Umbilical cord (tissue), 2 donors: Measurements from ENCODE around the gene DYNLT2. TPM values are rescaled to one million over a fixed set of nuclear protein-coding genes. Genes with fewer than 3 reads are reported as not detected.
"Not testable (repeated sequence)": the region's sequence is repeated elsewhere in the genome, so short reads cannot be mapped to it uniquely, and the experiment has no call there.

Source experiments
- DNase-seq: peaks from one replicate; pipeline ENCODE4 v3.0.0-alpha.2; 2015; ENCODE audit warnings: low spot score
- total RNA-seq: library from RNA; depleted of rRNA; stranded (reverse); fragments of >200 nt; gene quantifications from one replicate; pipeline ENCODE4 v1.2.3, GENCODE V29; 2014; ENCODE audit warnings: low replicate concordance; ENCODE audit not compliant: insufficient read depth

DYNLT2 gene
- total RNA-seq, 1 donor from 2014 or later: 13.0 TPM

DNA sequence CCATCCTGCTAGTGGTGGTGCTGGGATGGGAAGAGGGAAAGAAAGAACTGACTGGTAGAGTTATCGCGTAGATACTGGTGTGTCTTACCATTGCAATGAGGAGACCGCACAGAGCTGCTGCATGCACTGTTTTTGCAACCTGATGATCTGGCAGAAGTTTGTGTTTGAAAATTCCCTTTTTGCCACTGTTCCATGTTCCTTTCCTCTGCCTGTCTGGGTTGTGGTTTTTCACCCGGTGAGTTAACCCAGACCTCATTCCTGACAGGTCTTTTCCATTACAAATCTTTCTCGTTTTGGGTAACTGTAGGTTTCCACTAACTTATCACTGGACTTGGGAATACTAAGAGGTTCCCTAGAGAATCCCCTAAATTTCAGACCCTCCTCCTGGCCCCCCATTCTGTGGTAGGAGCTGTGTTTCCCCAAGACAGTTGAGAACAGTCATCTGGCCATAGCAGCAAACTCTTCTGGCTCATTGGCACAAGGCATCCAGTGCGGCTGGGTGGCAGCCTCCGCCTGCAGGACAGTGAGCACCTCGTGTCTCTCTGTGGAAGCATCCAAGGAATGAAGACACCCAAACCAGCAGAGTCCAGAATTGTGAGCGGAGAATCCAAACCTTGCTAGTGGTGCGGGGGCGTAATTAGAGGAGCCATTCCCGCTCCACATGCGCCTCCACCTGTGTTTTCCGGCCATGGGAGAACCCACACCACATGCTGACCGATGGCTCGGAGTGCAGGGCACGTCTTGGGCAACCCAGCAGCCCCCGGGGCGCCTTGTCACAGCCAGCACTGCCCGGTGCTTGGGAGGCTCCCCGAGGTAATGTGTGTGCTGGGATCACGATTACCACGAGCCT lies 32.8 kb upstream of the DYNLT2 start:
- no peak for DNase-seq

- no peak for DNase-seq
Measured at GRCh38 chr6:169783401-169783800, 32.0 kb upstream of the DYNLT2 start.

DNA sequence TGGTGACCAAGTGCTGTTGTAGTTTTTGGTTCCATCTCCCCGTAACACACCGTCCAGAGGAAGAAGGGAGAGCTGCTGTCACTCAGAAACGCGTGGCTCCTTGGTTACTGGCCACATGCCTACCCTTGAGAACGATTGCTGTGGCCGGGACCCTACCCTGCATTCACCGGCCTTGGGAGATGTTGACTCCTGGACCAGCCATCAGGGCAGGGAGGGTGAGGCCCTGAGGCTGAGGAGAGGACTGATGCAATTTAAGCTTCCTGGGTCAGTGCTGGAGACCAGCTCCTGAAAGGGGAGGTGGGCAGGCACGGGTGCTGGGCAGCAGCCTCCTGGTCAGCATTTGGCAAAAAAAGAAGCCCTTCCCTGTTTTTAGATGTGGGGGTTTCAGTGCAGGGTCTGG lies 31.6 kb upstream of the DYNLT2 start:
- DNase-seq: no peak

DNA sequence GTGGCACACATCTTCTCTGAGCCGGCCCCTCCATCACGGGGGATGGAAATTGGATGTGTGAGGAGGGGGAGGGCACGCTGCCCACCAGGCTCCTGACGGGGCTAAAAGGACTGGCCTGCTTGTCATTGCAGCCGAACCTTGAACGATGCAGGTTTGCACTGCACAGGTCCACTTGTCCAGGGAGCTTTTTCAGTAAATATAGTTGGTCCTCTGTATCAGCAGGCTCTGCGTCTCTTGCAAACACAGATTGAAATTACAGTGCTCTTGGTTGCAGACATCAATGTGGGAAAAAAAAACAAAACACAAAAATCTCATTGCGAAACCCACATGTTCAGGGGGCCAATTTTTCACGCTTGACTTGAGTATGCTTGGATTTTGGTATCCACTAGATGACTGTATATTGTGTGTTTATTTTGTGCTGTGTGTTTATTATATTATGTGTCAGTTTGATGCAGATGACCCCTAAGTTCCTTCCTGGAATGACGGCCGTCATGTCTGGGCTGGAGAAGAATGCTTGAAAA lies 29.3 kb upstream of the DYNLT2 start:
- DNase-seq: no peak

DNA sequence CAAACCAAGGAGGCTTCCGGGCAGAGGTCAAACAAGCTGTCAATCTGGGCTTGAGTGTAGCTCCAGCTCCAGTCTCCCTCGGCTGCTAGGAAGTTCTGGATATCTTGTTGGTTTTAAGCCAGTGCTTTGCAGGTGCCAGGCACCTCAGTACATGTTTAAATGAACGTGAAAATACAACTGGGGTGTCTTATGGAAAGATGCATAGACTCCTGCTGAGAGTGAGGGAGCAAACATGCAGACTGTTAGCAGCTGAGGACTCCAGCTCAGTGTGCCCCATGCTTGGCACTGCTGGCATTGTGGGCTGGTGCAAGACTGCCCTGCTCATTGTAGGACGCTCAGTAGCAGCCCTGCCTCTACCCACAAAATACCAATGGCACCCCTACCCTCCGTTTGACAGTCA lies 28.5 kb upstream of the DYNLT2 start:
- DNase-seq: no peak

DNA sequence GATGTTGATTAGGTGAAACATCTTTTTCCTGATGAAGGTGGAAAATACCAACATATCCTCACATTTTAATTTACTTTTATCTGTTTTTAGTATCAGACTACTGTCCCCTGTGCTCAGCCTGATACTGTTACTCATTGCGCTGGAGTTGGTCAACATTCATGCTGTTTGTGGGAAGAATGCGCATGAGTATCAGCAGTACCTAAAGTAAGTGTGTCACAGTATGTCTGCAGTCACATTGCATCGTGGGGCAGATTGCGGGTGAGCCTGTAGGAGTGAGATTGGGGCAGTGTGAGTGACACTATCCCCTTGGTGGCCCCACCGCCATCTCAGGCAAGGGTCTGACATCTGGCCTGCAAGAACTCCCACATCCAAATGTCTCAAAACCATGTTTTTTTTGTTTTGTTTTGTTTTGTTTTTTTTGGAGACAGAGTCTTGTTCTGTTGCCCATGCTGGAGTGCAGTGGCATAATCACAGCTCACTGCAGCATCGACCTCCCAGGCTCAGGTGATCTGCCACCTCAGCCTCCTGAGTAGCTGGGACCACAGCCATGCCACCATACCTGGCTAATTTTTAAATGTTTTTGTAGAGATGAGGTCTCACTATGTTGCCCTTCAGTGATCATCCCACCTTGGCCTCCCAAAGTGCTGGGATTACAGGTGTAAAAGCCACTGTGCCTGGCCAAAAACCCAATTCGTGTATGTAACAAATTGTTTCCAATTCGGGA lies 27.9 kb upstream of the DYNLT2 start:
- no peak for DNase-seq

DNA sequence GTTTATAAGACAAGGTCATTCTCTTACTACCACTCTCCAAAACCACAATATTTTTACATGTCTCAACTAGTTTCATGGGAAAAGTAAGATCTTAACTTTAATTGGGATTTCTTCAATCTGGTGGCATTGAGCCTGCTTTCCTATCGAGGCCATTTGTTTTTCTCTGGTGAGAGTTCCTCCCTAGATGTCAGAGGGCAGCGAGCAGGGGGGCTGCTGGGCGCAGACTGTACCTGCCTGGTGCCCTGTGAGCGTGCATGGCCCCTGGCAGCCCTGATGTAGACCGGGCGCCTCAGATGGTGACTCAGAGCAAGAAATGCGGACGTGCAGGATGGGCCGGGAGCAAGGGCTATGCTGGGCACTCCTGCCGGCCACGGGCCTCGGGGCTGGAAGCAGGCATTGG lies 27.3 kb upstream of the DYNLT2 start:
- no peak for DNase-seq

DNA sequence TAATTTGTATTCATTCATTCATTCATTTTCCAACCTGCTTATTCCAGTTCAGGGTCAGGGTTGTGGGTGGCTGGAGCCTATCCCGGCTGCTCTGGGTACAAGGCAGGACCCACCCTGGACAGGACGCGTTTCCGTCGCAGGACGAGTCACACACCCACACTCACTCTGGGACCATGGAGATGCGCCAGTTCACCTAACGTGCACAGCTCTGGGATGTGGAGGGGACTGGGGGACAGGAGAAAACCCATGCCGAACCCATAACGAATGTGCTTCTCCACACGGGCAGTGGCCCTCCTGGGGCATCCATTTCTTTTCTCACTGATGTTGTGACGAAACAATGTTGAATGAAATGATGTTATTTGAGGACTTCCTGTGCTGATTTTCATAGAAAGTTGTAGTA lies 26.5 kb upstream of the DYNLT2 start:
- no peak for DNase-seq

- no peak for DNase-seq
Measured at GRCh38 chr6:169776379-169776778, 25.0 kb upstream of the DYNLT2 start.

GRCh38 chr6:169775321-169775720 lies 23.9 kb upstream of the DYNLT2 start:
- DNase-seq: no peak

- no peak for DNase-seq
Measured at GRCh38 chr6:169774347-169774746, 23.0 kb upstream of the DYNLT2 start.

DNA sequence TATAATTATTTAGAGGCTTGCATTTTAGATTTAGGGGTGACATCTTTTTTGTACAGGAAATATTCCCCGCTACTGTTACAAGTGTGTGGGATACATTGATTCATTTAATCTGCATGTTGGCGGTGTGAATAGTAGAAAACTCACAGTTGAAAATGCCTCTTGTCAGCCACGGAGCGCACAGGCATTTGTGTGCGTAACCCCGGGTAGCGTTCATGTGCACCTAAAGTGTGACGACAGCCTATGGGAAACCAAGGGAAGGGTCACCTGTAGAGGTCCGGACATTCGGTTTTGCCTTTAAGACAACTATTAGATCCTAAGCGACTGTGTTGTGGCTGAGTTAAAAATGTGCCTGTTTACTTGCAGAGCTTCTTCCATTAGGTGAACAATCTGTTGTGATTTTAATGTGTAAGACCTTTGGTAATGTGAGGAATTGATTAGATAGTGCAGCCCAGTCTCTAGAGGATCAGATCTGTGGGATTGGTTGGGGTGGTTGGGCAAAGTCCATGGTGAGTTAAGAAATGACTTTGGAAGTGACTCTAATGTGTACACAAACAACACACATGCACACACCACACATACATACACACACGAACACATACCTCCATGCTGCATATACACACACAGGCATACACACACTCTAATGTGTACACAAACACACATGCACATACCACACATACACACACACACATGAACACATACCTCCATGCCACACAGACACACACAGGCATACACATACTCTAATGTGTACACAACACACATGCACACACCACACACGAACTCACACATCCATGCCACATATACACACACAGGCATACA lies 15.8 kb upstream of the DYNLT2 start:
- no peak for DNase-seq

GRCh38 chr6:169766232-169766631 lies 14.9 kb upstream of the DYNLT2 start:
- DNase-seq: no peak

GRCh38 chr6:169765789-169766188 lies 14.4 kb upstream of the DYNLT2 start:
- not testable (repeated sequence) for DNase-seq

GRCh38 chr6:169763881-169764280 lies 12.5 kb upstream of the DYNLT2 start:
- DNase-seq: no peak

- DNase-seq: no peak
Measured at GRCh38 chr6:169763308-169763707, 11.9 kb upstream of the DYNLT2 start.

DNA sequence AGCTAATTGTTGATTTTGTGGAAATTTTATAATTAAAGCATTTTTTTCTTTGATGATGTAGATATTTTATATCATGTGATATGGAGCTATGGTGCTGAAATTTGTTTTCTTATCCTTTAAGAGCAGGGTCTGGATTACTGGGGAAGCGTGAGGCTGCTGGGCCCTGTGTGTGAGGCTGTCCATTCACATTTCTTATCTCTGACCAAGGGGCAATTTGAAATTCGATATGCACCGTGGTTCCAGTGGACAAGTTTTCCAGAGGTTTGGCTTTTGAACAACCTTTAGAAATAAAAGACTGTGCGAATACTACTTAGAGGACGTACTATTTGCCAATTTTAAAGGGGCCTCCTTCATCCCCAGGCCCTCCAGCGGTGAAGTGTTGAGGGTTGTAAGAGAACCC lies 3.8 kb upstream of the DYNLT2 start:
- no peak for DNase-seq

DNA sequence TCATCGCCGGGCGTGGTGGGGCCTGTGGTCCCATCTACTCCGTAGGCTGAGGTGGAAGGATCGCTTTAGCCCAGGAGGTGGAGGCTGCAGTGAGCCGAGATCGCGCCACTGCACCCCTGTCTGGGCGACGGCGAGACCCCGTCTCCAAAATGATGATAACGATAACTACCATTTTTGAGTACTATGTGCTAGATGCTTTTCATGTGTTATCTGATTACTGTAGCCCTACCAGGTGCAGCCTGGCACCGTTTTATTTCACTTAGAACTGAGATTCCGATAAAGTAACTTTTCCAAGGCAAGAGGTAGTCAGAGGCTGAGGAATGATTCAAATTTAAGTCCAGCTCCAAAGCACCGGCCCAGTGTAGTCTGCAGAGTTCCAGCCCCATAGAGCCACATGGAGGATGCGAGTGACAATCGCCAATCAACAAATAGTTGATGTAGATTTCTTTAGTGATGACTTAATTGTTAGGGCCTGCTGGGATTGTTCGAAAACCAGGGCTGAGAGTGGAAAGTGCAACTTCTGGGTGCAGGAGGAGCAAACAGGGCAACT lies 777 bp upstream of the DYNLT2 start:
- no peak for DNase-seq

DNA sequence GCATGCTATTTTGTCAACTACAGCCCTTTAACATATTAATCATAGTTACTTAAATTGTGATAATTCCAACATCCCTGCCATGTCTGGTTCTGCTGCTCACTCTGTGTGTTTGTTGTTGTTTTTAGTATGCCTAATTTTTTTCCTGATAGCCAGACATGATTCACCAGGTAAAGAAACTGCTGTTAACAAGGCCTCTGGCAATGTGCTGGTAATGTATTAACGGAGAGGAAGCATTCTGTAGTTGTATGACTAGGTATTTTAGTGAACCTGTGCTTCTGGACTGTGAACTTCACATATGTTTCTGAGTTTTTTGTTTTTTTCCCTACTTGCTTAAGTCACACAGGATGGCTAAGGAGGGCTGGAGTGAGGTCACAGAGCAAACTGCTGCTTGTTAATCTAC lies 4.8 kb downstream of the DYNLT2 start:
- DNase-seq: no peak

DNA sequence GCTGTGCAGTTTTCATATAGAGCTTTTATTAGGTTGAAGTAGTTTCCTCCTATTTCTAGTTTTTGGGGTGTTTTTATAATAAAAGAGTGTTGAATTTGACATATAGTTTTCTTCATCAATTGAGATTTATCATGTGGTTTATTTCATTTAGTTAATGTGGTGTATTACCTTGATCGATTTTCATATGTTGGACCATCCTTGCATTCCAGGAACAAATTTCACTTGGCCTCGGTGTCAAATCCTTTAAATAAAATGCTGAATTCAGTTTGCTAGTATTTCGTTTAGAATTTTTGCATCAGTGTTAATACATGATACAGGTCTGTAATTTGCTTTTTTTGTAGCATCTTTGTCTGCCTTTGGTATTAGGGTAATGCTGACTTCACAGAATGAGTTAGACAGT lies 6.0 kb downstream of the DYNLT2 start:
- no peak for DNase-seq

GRCh38 chr6:169741344-169741743 lies 10.0 kb downstream of the DYNLT2 start:
- DNase-seq: no peak
